K562 (cell line): ENCODE results near the gene SULT1A2. TPM values are rescaled to one million over a fixed set of nuclear protein-coding genes. Genes with fewer than 3 reads are reported as not detected.

Source experiments
- AFF1 ChIP-seq, 2 experiments: fragments of 450-650 bp; IDR thresholded peaks; 2 replicates each; pipeline ENCODE4 v1.6.1; 2018; ENCODE audit warnings: mild to moderate bottlenecking in 2 of 2, low read depth in 1 of 2; ENCODE audit not compliant: partially characterized antibody in 2 of 2
- CBX3 ChIP-seq, 2 experiments: IDR thresholded peaks; 1 replicate in 1 of 2; 2 replicates in 1 of 2; pipeline ENCODE4 v1.6.1; 2012; ENCODE audit warnings: inconsistent platforms in 2 of 2, low read length in 2 of 2, borderline replicate concordance in 1 of 2, control low read depth in 1 of 2
- EWSR1 ChIP-seq: fragments of 450-650 bp; IDR thresholded peaks from 2 replicates; pipeline ENCODE4 v1.6.1; 2018; ENCODE audit warnings: borderline replicate concordance, mild to moderate bottlenecking, low read depth, moderate library complexity; ENCODE audit not compliant: partially characterized antibody
- GABPA ChIP-seq: fragments of 200-800 bp; sonication (Bioruptor generic); conservative IDR thresholded peaks from 2 replicates; pipeline ENCODE4 v1.6.1; 2016; ENCODE audit warnings: low read depth, missing genetic modification characterization, missing compliant biosample characterization
- HCFC1 ChIP-seq: IDR thresholded peaks from 2 replicates; pipeline ENCODE4 v1.6.1; 2012; ENCODE audit warnings: low read depth, low read length, improper control_type of control experiment
- HEY1 ChIP-seq: fragments of 250-450 bp; sonication (Bioruptor Pico); IDR thresholded peaks from 2 replicates; pipeline ENCODE4 v1.5.0; 2020; ENCODE audit warnings: mild to moderate bottlenecking, moderate library complexity, borderline replicate concordance
- ZNF3 ChIP-seq: fragments of 250-450 bp; sonication (Bioruptor Pico); IDR thresholded peaks from 2 replicates; pipeline ENCODE4 v1.5.0; 2021; ENCODE audit warnings: mild to moderate bottlenecking, moderate library complexity
- polyA plus RNA-seq, 8 experiments: library from polyadenylated mRNA; depleted of rRNA in 4 of 8; stranded (reverse) in 5 of 8; unstranded in 3 of 8; fragments of >200 nt; fragmentation: Nextera tagmentation in 2 of 8; fragmentation: Illumina TruSeq in 1 of 8; extraction: Ambion mirVana in 2 of 8; extraction: Trizol in 1 of 8; gene quantifications; 2 replicates each; pipeline versions ENCODE4 v1.2.1 to v1.2.3, GENCODE V29; 2011 to 2014; ENCODE audit warnings: inconsistent platforms in 1 of 8, missing spikeins in 1 of 8
- total RNA-seq, 7 experiments: library from RNA; depleted of rRNA in 6 of 7; stranded (reverse); fragments of >200 nt in 6 of 7; fragmentation: Illumina TruSeq in 2 of 7; extraction: Trizol in 2 of 7; gene quantifications; 2 replicates each; pipeline versions ENCODE4 v1.2.1 to v1.2.3, GENCODE V29; 2011 to 2021; ENCODE audit warnings: low replicate concordance in 1 of 7
- TF ChIP-seq, protein P1 (sequence below): sonication (generic); formaldehyde crosslinking; IDR thresholded peaks from 2 replicates; pipeline ENCODE4 v1.8.0; 2022; ENCODE audit warnings: missing genetic modification reagents, mild to moderate bottlenecking, borderline replicate concordance
- TF ChIP-seq, protein P2 (sequence below): fragments of 450-650 bp; IDR thresholded peaks from 2 replicates; pipeline ENCODE4 v1.6.1; 2016

The SULT1A2 gene
- total and polyA plus RNA-seq, 9 of the 15 experiments (the other 6 are each of a cell fraction or from before 2014, with no cell fraction given), result 0.73 to 3.2 (median 1.7) TPM

DNA sequence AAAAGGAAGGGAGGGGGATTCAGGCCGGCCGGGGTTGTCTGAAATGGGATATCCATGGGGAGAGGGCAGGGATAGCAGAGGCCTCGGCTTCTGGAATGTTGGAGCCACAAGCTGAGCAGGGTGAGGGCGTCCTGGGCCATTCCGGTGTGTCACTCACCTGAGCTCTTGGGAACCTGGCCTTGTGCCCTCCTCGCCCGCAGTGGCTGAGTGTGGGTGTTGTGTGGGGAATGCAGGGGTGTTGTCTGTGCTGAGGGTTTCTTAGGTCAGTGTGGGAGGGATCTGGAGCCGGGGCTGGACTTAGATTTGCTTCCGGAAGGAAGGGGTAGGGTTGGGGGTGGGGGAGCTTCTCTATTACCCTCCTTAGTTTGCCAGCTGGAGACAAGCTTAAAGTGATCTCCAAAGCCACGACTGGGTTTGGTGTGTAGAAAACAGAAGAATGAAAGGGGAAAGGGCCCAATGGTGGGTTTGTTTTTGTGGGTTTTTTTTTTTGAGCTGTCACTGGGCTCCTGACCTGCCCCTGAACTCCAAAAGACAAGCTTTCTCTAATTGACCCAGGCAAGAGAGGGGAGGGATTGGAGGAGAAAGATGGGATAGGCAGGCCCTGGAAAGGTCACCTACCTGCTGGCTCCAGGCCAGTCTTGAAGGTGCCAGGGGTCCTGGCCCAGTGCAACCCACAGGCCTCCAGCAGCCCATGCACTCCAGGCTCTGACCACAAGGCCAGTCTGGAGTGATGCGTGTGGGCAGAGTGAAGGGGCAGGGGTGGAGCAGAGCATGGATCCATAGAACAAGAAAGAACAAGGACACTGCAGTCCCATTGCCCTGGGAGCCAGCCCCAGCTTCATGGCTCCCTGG lies at the start of gene SULT1A2 (continued):
- TF ChIP-seq, protein P1, sequence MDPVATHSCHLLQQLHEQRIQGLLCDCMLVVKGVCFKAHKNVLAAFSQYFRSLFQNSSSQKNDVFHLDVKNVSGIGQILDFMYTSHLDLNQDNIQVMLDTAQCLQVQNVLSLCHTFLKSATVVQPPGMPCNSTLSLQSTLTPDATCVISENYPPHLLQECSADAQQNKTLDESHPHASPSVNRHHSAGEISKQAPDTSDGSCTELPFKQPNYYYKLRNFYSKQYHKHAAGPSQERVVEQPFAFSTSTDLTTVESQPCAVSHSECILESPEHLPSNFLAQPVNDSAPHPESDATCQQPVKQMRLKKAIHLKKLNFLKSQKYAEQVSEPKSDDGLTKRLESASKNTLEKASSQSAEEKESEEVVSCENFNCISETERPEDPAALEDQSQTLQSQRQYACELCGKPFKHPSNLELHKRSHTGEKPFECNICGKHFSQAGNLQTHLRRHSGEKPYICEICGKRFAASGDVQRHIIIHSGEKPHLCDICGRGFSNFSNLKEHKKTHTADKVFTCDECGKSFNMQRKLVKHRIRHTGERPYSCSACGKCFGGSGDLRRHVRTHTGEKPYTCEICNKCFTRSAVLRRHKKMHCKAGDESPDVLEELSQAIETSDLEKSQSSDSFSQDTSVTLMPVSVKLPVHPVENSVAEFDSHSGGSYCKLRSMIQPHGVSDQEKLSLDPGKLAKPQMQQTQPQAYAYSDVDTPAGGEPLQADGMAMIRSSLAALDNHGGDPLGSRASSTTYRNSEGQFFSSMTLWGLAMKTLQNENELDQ, result no peak
- 0 out of 2 replicates have a peak, but pooled peaks have one; percentile 8 for TF ChIP-seq HCFC1
- TF ChIP-seq EWSR1, result no peak
- peak; percentile 72 for TF ChIP-seq GABPA (tag)
- no peak for TF ChIP-seq ZNF3 (CRISPR knock-in tag)
- TF ChIP-seq, protein P2, sequence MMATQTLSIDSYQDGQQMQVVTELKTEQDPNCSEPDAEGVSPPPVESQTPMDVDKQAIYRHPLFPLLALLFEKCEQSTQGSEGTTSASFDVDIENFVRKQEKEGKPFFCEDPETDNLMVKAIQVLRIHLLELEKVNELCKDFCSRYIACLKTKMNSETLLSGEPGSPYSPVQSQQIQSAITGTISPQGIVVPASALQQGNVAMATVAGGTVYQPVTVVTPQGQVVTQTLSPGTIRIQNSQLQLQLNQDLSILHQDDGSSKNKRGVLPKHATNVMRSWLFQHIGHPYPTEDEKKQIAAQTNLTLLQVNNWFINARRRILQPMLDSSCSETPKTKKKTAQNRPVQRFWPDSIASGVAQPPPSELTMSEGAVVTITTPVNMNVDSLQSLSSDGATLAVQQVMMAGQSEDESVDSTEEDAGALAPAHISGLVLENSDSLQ, result peak; percentile 60; the same call in 1 of the 2 replicates
- TF ChIP-seq HEY1, result no peak
- TF ChIP-seq CBX3 (IDR thresholded peaks at IDR 0.05; ENCODE audit: borderline replicate concordance in 1 of 2, low read length in 2 of 2), result no peak
- peak in 1 of 2 experiments; percentile 22 for TF ChIP-seq AFF1 (IDR thresholded peaks at IDR 0.05; ENCODE audit: low read depth in 1 of 2, partially characterized antibody in 2 of 2)
